HG02981 (cell line): ENCODE measurements around the gene MYZAP.
"Not testable (repeated sequence)": the region's sequence is repeated elsewhere in the genome, so short reads cannot be mapped to it uniquely, and the experiment has no call there.

Source experiments
- ATAC-seq: cut with Tn5 transposase; IDR thresholded peaks from one replicate; pipeline ENCODE4 v1.9.1; 2021; ENCODE audit warnings: mild to moderate bottlenecking, moderate library complexity; ENCODE audit not compliant: unreplicated experiment

The MYZAP gene

DNA sequence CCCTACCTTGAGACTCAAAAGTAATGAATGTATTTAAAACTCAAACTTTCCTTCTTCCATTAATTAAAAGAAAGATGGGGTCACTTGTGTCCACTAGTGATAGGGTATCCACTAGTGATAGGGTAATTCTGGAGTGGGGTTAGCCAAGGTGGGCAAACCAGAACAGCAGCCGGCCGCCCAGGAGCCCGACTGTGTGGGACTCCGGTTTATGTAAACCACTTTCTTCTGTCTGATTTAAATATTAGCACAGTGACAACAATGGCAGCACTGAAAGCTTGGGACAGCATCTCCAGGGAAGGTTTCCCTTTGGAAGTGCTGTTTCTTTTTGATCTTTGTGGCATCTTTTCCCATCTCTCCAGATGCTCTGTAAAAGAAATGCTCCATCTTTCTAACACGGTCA, 722 bp downstream of the MYZAP start:
- ATAC-seq: no peak

GRCh38 chr15:57592836-57593420, 1.2 kb downstream of the MYZAP start:
- no peak for ATAC-seq

- ATAC-seq: no peak
These were observed 2.8 kb downstream of the MYZAP start for GRCh38 chr15:57594479-57594878.

GRCh38 chr15:57595011-57595866, 3.5 kb downstream of the MYZAP start:
- ATAC-seq: no peak

DNA sequence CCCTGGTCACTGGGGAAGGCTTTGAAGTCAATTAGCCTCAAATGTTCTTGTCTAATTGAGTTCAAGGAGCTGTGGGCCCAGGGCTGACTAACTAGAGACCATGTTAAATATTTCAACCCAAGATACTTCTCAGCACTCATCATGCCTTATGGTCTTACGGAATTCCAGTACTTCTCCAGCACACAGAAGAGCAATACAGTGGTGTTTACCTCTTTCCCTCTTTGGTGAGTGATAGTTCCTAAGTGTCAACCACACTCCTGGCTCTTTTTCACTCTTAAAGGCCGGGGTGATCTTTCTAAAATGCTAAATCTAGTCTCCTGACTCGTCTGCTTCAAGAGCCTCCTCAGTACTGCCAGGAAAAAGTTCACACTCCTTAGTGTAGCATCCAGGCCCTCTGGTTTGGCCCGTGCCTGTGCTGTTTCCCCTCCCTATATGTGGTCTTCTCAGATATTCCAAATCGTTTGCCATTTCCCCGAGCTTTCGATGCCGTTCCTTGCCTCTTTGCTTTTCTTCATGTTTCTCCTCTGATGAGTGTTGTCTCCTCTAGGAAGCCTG, 4.7 kb downstream of the MYZAP start:
- ATAC-seq: no peak

- no peak for ATAC-seq
These were observed 5.3 kb downstream of the MYZAP start for GRCh38 chr15:57596978-57597377.

DNA sequence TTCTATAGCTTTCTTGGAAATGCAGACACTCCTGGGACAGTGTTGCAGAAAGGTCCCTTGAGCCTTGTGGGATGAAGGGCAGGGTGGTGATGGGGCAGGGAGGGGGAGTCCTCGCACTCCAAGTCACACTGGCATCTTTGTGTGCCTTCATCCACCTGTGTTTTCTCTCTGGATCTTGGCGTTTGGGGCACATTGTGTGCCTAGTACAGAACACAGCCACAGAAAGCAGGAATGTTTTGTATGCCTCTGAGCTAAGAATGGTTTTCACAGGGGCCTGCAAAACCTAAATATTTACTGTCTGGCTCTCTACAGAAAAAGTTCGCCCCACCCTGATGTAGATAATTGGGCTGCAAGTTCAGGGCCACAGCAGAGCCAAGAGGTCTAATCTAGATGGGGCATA, 5.7 kb downstream of the MYZAP start:
- no peak for ATAC-seq

- ATAC-seq: no peak
These were observed 6.6 kb downstream of the MYZAP start for GRCh38 chr15:57598346-57598745.

GRCh38 chr15:57599296-57599810, 7.6 kb downstream of the MYZAP start:
- no peak for ATAC-seq

- ATAC-seq: no peak
These were observed 8.5 kb downstream of the MYZAP start for GRCh38 chr15:57600197-57600596.

DNA sequence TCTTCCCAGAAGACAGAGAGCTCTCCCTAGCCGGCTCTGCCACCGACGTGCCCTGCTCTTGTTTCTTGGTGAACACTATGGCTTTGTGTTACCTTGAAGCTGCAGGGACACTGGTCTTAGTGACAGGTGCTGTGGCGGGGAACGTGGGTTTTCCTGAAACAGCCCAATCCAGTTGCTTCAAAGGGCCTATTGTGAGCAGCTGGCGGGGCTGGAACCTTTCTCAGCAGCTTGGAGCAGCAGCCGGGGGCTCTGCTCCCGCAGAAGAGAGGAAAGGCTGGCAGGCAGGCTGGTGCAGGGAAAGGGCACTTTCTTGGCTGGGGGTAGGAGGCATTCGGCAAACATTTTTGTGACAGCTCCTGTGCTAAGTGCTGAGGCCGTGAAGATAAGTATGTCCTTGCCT, 12.8 kb downstream of the MYZAP start:
- ATAC-seq: no peak

GRCh38 chr15:57605491-57605890, 13.8 kb downstream of the MYZAP start:
- no peak for ATAC-seq

DNA sequence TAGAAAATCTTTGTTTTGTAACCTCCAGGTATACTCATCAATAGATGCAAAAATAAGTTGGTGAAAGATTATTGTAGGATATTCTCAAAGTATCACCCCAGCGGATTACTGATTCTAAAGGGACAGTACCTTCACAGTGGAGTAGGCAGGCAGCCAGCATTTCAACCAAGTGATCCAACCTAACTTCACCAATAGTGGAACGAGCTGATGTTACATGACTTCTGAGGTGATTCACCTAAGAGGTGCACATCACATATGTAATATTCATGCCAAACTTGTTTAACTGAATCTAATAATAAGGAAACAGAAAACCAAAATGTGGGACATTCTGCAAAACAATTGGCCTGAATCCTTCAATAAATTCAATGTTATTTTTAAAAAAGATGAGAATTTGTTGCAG, 14.3 kb downstream of the MYZAP start:
- ATAC-seq: no peak

- no peak for ATAC-seq
These were observed 15.1 kb downstream of the MYZAP start for GRCh38 chr15:57606816-57607215.

DNA sequence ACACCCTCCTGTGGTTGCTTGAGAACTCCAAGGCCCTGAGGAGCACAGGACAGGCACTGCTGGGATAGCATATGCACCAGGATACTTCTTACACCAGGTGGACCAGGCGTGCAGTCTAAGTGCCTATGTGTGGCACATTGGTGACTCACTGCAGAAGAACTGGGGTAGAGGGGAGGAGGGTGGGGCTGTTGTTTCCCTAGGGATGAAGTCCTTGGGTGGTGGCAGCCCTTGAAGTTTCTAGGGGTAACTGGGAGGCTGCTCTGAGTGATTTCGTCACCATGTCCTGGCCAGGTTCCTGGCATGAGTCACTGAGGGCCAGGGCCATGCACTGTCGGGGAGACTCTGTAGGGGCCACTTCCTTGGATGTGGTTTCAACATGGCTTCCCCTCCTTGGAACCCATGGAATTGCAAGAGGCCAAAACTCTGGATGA, 15.9 kb downstream of the MYZAP start:
- ATAC-seq: no peak

GRCh38 chr15:57609805-57610529, 18.3 kb downstream of the MYZAP start:
- ATAC-seq: no peak

GRCh38 chr15:57611123-57611522, 19.4 kb downstream of the MYZAP start:
- no peak for ATAC-seq

DNA sequence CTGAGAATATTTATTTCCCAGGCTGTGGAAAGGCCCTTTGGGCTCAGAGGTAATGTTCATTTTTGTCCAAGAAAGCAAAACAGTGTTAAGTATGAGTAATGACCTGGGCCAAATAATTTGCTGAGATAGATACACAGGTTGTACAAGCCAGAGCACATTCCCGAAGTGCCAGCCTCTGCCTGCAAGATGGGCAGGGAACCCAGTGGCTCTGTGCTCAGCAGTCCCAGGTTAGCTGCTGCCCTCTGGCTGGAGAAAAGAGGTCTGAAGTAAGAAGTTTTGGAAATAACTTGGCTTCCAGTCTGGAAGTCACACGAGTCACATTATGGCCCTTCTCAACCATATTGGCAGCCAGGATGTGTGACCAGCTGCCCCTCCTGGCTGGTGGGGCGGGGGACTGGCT, 20.2 kb downstream of the MYZAP start:
- no peak for ATAC-seq

GRCh38 chr15:57614241-57614640, 22.5 kb downstream of the MYZAP start:
- ATAC-seq: no peak

- ATAC-seq: not testable (repeated sequence)
These were observed 24.3 kb downstream of the MYZAP start for GRCh38 chr15:57615951-57616496.

- ATAC-seq: no peak
These were observed 26.6 kb downstream of the MYZAP start for GRCh38 chr15:57618325-57618724.
